Measurements from ENCODE around the gene ARVCF. TPM values are rescaled to one million over a fixed set of nuclear protein-coding genes. Genes with fewer than 3 reads are reported as not detected.

The ARVCF gene
- polyA plus RNA-seq, 1 of the 3 experiments (the other 2 are of a cell fraction), result 27.4 TPM

DNA sequence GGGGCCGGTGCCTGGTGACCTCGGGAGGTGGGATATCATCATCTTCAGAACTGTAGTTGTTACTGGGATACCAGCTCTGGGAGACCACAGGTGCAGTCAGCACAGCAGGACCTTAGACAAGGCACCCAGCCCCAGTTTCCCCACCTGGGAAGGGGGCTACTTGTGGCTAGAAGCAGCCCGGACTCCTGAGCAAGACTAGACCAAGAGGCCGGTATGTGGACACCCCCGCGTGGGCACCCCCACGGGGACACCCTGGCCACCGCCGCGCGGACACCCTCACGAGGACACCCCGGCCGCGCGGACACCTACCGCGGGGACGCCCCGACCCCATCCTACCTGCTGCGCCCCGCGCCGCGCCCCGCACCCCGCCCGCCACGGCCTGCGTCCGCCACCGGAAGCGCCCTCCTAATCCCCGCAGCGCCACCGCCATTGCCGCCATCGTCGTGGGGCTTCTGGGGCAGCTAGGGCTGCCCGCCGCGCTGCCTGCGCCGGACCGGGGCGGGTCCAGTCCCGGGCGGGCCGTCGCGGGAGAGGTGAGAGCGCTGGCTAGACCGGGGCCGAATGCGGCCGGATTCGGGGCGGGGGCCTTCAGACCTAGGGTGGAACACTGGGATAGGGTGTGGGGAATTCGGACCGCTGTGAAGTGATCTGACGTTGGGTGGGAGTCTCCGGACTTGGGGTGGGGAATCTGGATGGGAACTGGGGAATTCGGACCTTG, 75.1 kb downstream of the ARVCF start, which contains the start of the genes COMT and TXNRD2 (continued):
- TF ChIP-seq GATA2 (CRISPR knock-in tag; IDR thresholded peaks at IDR 0.05), result no peak
- TF ChIP-seq GABPA (IDR thresholded peaks at IDR 0.05; ENCODE audit: low read depth), result peak; percentile 47
- TF ChIP-seq TEAD4 (IDR thresholded peaks at IDR 0.05; ENCODE audit: borderline replicate concordance, insufficient read depth), result no peak
- TF ChIP-seq, protein P1, sequence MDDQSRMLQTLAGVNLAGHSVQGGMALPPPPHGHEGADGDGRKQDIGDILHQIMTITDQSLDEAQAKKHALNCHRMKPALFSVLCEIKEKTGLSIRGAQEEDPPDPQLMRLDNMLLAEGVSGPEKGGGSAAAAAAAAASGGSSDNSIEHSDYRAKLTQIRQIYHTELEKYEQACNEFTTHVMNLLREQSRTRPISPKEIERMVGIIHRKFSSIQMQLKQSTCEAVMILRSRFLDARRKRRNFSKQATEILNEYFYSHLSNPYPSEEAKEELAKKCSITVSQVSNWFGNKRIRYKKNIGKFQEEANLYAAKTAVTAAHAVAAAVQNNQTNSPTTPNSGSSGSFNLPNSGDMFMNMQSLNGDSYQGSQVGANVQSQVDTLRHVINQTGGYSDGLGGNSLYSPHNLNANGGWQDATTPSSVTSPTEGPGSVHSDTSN (IDR thresholded peaks at IDR 0.05), result no peak
- no peak for TF ChIP-seq TCF12 (IDR thresholded peaks at IDR 0.05)
- TF ChIP-seq FOXM1 (IDR thresholded peaks at IDR 0.05; ENCODE audit: low read depth), result no peak
- TF ChIP-seq MXI1 (IDR thresholded peaks at IDR 0.05; ENCODE audit: low read depth, low read length), result peak; percentile 42; the same call in 1 of the 2 replicates

DNA sequence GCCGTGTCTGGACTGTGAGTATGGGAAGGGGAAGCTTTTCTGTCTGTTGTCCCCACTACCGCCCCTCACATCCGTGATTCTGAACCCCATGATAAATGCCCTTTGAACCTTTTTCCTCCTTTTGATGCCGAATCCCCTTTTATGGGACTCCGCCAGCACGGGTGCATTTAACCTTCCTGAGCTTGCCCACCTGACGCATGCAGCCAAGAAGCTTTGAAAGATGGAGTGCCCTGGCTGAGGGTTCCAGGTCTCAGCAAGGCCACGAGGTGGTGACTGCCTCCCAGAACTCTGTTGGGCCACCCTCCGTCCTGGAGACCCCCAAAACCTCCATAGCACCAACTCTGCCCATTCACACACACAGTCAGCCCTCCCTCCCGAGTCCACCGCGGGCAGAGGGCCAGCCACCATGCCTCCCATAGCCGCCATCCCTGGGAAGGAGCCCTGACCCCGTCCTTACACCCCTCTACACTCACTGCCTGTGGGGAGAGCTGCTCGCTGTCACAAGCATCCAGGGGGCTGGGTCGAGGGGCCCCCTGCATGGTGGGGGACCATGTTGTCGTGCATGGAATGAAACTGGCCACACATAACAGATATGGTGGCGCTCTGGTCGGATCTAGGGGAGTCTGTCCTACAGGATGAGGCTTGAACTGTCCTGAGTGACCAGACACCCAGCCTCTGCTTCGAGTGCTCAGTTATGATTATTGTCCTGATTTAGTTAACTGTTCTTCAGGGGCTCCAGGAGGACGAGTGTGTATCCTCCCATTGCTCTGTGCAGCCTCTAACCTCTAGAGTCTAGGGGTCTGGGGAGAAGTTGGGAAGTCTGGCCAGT, 75.9 kb downstream of the ARVCF start:
- Histone ChIP-seq H3K4me2 (peak overlapping the region; percentile 98), H3K9ac (peak overlapping the region; percentile 97), H3K9me2 (no peaks in the 10 kb centered on the region), H3K4me1 (ENCODE audit: control insufficient read depth in 1 of 2, insufficient read depth in 2 of 2, low read depth in 1 of 2, low read length in 1 of 2) (peaks cover 14 to 23% of the 10 kb centered on the region in 2 experiments; a peak in 3 of 4 replicates), H2AFZ (ENCODE audit: low read depth) (peak overlapping the region; percentile 73), H3K36me3 (replicated peaks in 1 of 2; ENCODE audit: control insufficient read depth in 1 of 2, insufficient read depth in 2 of 2, low read length in 1 of 2) (peaks cover 0 to 7% of the 10 kb centered on the region in 2 experiments), H3K27ac (ENCODE audit: low read depth in 2 of 2, low read length in 1 of 2) (peak overlapping the region; percentile 91 to 96), H3K27me3 (ENCODE audit: insufficient read depth) (no peaks in the 10 kb centered on the region), H3K4me3 (ENCODE audit: low read depth in 2 of 2, low read length in 1 of 2) (peak overlapping the region; percentile 73 to 75), H3K9me3 (no peaks in the 10 kb centered on the region), H4K20me1 (ENCODE audit: insufficient read depth) (no peaks in the 10 kb centered on the region), H3F3A (replicated peaks; ENCODE audit: insufficient read depth) (peaks cover 25% of the 10 kb centered on the region), H3K79me2 (ENCODE audit: insufficient read depth) (peaks cover 69% of the 10 kb centered on the region)
- TF ChIP-seq TAF1 (IDR thresholded peaks at IDR 0.05; ENCODE audit: borderline replicate concordance, low read depth, low read length) (no peak), EZH2phosphoT487 (IDR thresholded peaks at IDR 0.05; ENCODE audit: borderline replicate concordance, low read depth) (no peak), ELF1 (IDR thresholded peaks at IDR 0.05) (no peak), EP300 (IDR thresholded peaks at IDR 0.05; ENCODE audit: borderline replicate concordance in 1 of 2, low read depth in 1 of 2, low read length in 1 of 2) (no peak), RXRA (IDR thresholded peaks at IDR 0.05; ENCODE audit: borderline replicate concordance, low read depth) (no peak), SIN3A (IDR thresholded peaks at IDR 0.05; ENCODE audit: borderline replicate concordance, low read depth, low read length) (no peak), YY1 (IDR thresholded peaks at IDR 0.05; ENCODE audit: low read depth) (no peak), SMC3 (IDR thresholded peaks at IDR 0.05; ENCODE audit: low read depth, low read length) (no peak), MEF2A (IDR thresholded peaks at IDR 0.05; ENCODE audit: borderline replicate concordance, low read depth) (no peak)
- TF ChIP-seq, protein P2, sequence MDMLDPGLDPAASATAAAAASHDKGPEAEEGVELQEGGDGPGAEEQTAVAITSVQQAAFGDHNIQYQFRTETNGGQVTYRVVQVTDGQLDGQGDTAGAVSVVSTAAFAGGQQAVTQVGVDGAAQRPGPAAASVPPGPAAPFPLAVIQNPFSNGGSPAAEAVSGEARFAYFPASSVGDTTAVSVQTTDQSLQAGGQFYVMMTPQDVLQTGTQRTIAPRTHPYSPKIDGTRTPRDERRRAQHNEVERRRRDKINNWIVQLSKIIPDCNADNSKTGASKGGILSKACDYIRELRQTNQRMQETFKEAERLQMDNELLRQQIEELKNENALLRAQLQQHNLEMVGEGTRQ (IDR thresholded peaks at IDR 0.05; ENCODE audit: borderline replicate concordance, low read depth, low read length), result no peak
- TF ChIP-seq, protein P3, sequence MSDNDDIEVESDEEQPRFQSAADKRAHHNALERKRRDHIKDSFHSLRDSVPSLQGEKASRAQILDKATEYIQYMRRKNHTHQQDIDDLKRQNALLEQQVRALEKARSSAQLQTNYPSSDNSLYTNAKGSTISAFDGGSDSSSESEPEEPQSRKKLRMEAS (IDR thresholded peaks at IDR 0.05; ENCODE audit: low read depth), result no peak
- WGBS (ENCODE audit: low lambda C conversion rate), result 61% methylated on average over 19 of the region's 21 CpGs
- ChIA-PET CTCF (interaction anchor here (0.7 to 3.5 kb wide), 7 partner anchors 10 to 210 kb away, joined by 3 to 15 read pairs (median 3); no protein-coding TSS in a partner anchor), POLR2A (no interaction called here)
- DNase-seq, result peak; percentile 57

Data from SK-N-SH (cell line).